GM18502 (cell line): ENCODE measurements around the gene CCER1.

ENCODE experiments used
- ATAC-seq: cut with Tn5 transposase; IDR thresholded peaks from one replicate; pipeline ENCODE4 v1.9.1; 2021; ENCODE audit warnings: mild to moderate bottlenecking; ENCODE audit not compliant: unreplicated experiment, poor library complexity

Gene CCER1

GRCh38 chr12:90924406-90924805, 30.6 kb downstream of the CCER1 start:
- no peak for ATAC-seq

GRCh38 chr12:90922145-90922627, 32.8 kb downstream of the CCER1 start:
- ATAC-seq = no peak

GRCh38 chr12:90921536-90921935, 33.4 kb downstream of the CCER1 start:
- ATAC-seq = no peak

GRCh38 chr12:90920222-90920621, 34.8 kb downstream of the CCER1 start:
- ATAC-seq = no peak

- no peak for ATAC-seq
Observed at GRCh38 chr12:90917431-90917830, 37.5 kb downstream of the CCER1 start.

GRCh38 chr12:90916516-90916915, 38.5 kb downstream of the CCER1 start:
- no peak for ATAC-seq

GRCh38 chr12:90915353-90915752, 39.6 kb downstream of the CCER1 start:
- no peak for ATAC-seq

GRCh38 chr12:90910958-90911357, 44.0 kb downstream of the CCER1 start:
- no peak for ATAC-seq

- peak; percentile 62 for ATAC-seq
Observed at GRCh38 chr12:90909069-90909770, 45.8 kb downstream of the CCER1 start.

- ATAC-seq = no peak
Observed at GRCh38 chr12:90908465-90908864, 46.5 kb downstream of the CCER1 start.

- no peak for ATAC-seq
Observed at GRCh38 chr12:90905691-90906370, 49.1 kb downstream of the CCER1 start.

GRCh38 chr12:90902596-90902995, 52.4 kb downstream of the CCER1 start:
- ATAC-seq = no peak
